ENCODE results near the gene PTDSS2. TPM values are rescaled to one million over a fixed set of nuclear protein-coding genes. Genes with fewer than 3 reads are reported as not detected.

Gene PTDSS2
- total RNA-seq, 4 donors from 2014 or later, result 22.3 to 31.0 (median 25.3) TPM

- Histone ChIP-seq H3K27ac (peak overlapping the region; percentile 92), H3K27me3 (no peaks in the 10 kb centered on the region), H3K9me3 (no peaks in the 10 kb centered on the region), H3K36me3 (peaks cover 9% of the 10 kb centered on the region), H3K4me1 (peaks cover 56% of the 10 kb centered on the region), H3K4me3 (peak overlapping the region; percentile 67)
- TF ChIP-seq CTCF (IDR thresholded peaks at IDR 0.05) (peak; percentile 80 to 87), POLR2A (IDR thresholded peaks at IDR 0.05) (peak in 1 of 2 donors; percentile 66), EP300 (IDR thresholded peaks at IDR 0.05) (no peak), POLR2AphosphoS5 (IDR thresholded peaks at IDR 0.05) (peak; percentile 24 to 58 (median 43))
- 7% methylated on average over 23 of the region's 55 CpGs for WGBS
- DNase-seq (ENCODE audit: low spot score in 2 of 2), result peak; percentile 97 to 98
These were observed 2.0 kb upstream of the PTDSS2 start for GRCh38 chr11:447923-448731.

- H3K4me1 ChIP-seq, result peaks cover 46% of the 10 kb centered on the region
- H3K4me3 ChIP-seq, result peak overlapping the region; percentile 88
- DNase-seq (ENCODE audit: low spot score in 2 of 2), result peak; percentile 84 to 86
These were observed 851 bp downstream of the PTDSS2 start for GRCh38 chr11:450809-451451.

GRCh38 chr11:451738-452137 is 1.7 kb downstream of the PTDSS2 start:
- Histone ChIP-seq H3K9me3 (no peaks in the 10 kb centered on the region), H3K27me3 (no peaks in the 10 kb centered on the region), H3K36me3 (peaks cover 21% of the 10 kb centered on the region), H3K4me1 (peaks cover 46% of the 10 kb centered on the region), H3K27ac (no peak overlapping the region), H3K4me3 (peak overlapping the region; percentile 88)
- WGBS, result 80% methylated on average over 13 of the region's 14 CpGs
- DNase-seq (ENCODE audit: low spot score in 2 of 2), result no peak
- no peak for TF ChIP-seq EP300 (IDR thresholded peaks at IDR 0.05)
- TF ChIP-seq POLR2A (IDR thresholded peaks at IDR 0.05), result no peak
- TF ChIP-seq POLR2AphosphoS5 (IDR thresholded peaks at IDR 0.05), result no peak
- TF ChIP-seq CTCF (IDR thresholded peaks at IDR 0.05), result no peak

More at GRCh38 chr11:450809-451451, 851 bp downstream of the PTDSS2 start:
- no peak for TF ChIP-seq POLR2A (IDR thresholded peaks at IDR 0.05)
- TF ChIP-seq CTCF (IDR thresholded peaks at IDR 0.05), result peak in 1 of 2 donors; percentile 16
- TF ChIP-seq EP300 (IDR thresholded peaks at IDR 0.05), result no peak
- TF ChIP-seq POLR2AphosphoS5 (IDR thresholded peaks at IDR 0.05), result no peak
- Histone ChIP-seq H3K27ac (peak overlapping the region; percentile 71), H3K36me3 (peaks cover 21% of the 10 kb centered on the region), H3K9me3 (no peaks in the 10 kb centered on the region), H3K27me3 (no peaks in the 10 kb centered on the region)
- 15% methylated on average over 4 of the region's 46 CpGs for WGBS

- Histone ChIP-seq H3K27me3 (no peaks in the 10 kb centered on the region), H3K4me1 (peaks cover 43% of the 10 kb centered on the region), H3K9me3 (no peaks in the 10 kb centered on the region), H3K27ac (no peak overlapping the region), H3K36me3 (peaks cover 21% of the 10 kb centered on the region), H3K4me3 (no peak overlapping the region)
- no peak for TF ChIP-seq CTCF (IDR thresholded peaks at IDR 0.05)
- TF ChIP-seq POLR2A (IDR thresholded peaks at IDR 0.05), result no peak
- TF ChIP-seq EP300 (IDR thresholded peaks at IDR 0.05), result no peak
- 84% methylated on average over 4 of the region's 12 CpGs for WGBS
- no peak for DNase-seq (ENCODE audit: low spot score in 2 of 2)
These were observed 2.2 kb downstream of the PTDSS2 start for GRCh38 chr11:452203-452744.

Measured in suprapubic skin (tissue), 4 donors.